ENCODE results near the gene KLHDC8B. TPM values are rescaled to one million over a fixed set of nuclear protein-coding genes. Genes with fewer than 3 reads are reported as not detected.

The KLHDC8B gene
- total RNA-seq, 1 experiment from 2014 or later = 6.8 TPM

GRCh38 chr3:49177073-49177472 is 5.7 kb downstream of the KLHDC8B start:
- TF ChIP-seq POLR2AphosphoS5 (IDR thresholded peaks at IDR 0.05; ENCODE audit: low read depth, low read length) = no peak
- no peak for TF ChIP-seq CTCF (IDR thresholded peaks at IDR 0.05)
- no peak for TF ChIP-seq REST (IDR thresholded peaks at IDR 0.05; ENCODE audit: insufficient read depth in 1 of 2, low read depth in 2 of 2, low read length in 1 of 2)
- no peak for TF ChIP-seq TCF7L2 (IDR thresholded peaks at IDR 0.05; ENCODE audit: low read depth, low read length)
- TF ChIP-seq SIN3A (IDR thresholded peaks at IDR 0.05; ENCODE audit: borderline replicate concordance, insufficient read depth, low read depth, low read length) = no peak
- ChIA-PET CTCF (no interaction called here), POLR2A (no interaction called here)
- peaks cover 2% of the 10 kb centered on the region for H3K4me1 ChIP-seq (ENCODE audit: control insufficient read depth, insufficient read depth, low read length)
- DNase-seq (ENCODE audit: low read depth, low spot score) (no peak), ATAC-seq (peak; percentile 22; the same call in 1 of the 2 replicates)
- BruUV-seq (replicated peaks) = no TSS peak
- in situ Hi-C loops (cut with HindIII; ENCODE audit: low pct_unique_long_range_greater_than_20kb, low sequenced_read_pairs) = no loop called here
- no peak overlapping the region for H3K27ac ChIP-seq (ENCODE audit: low read length)
- intact Hi-C loops (cut with micrococcal nuclease; ENCODE audit: unreplicated experiment) = no loop called here
- no peak overlapping the region for H3K4me3 ChIP-seq (ENCODE audit: low read depth in 2 of 2, low read length in 2 of 2)
- H3K27me3 ChIP-seq (ENCODE audit: control insufficient read depth, insufficient read depth, low read length) = no peaks in the 10 kb centered on the region
- H3K9me3 ChIP-seq (ENCODE audit: control insufficient read depth, insufficient read depth, low read depth, low read length) = no peaks in the 10 kb centered on the region
- H3K36me3 ChIP-seq (ENCODE audit: control insufficient read depth, insufficient read depth, low read length) = no peaks in the 10 kb centered on the region

- in situ Hi-C loops (cut with HindIII; ENCODE audit: low pct_unique_long_range_greater_than_20kb, low sequenced_read_pairs) = no loop called here
- no peaks in the 10 kb centered on the region for H3K27me3 ChIP-seq (ENCODE audit: control insufficient read depth, insufficient read depth, low read length)
These were observed 8.7 kb downstream of the KLHDC8B start for GRCh38 chr3:49180116-49180515.

More at GRCh38 chr3:49180116-49180515, 8.7 kb downstream of the KLHDC8B start:
- ATAC-seq (no peak), DNase-seq (ENCODE audit: low read depth, low spot score) (no peak)
- TF ChIP-seq TCF7L2 (IDR thresholded peaks at IDR 0.05; ENCODE audit: low read depth, low read length) (no peak), REST (IDR thresholded peaks at IDR 0.05; ENCODE audit: insufficient read depth in 1 of 2, low read depth in 2 of 2, low read length in 1 of 2) (no peak), POLR2AphosphoS5 (IDR thresholded peaks at IDR 0.05; ENCODE audit: low read depth, low read length) (no peak), SIN3A (IDR thresholded peaks at IDR 0.05; ENCODE audit: borderline replicate concordance, insufficient read depth, low read depth, low read length) (no peak), CTCF (IDR thresholded peaks at IDR 0.05) (no peak)
- H3K27ac ChIP-seq (ENCODE audit: low read length) = no peak overlapping the region
- H3K4me1 ChIP-seq (ENCODE audit: control insufficient read depth, insufficient read depth, low read length) = no peaks in the 10 kb centered on the region
- intact Hi-C loops (cut with micrococcal nuclease; ENCODE audit: unreplicated experiment) = no loop called here
- ChIA-PET CTCF (interaction anchor here (0.6 kb wide), 1 partner anchor 1141 kb away, joined by 9 read pairs; no protein-coding TSS in a partner anchor), POLR2A (no interaction called here)
- no TSS peak for BruUV-seq (replicated peaks)
- no peak overlapping the region for H3K4me3 ChIP-seq (ENCODE audit: low read depth in 2 of 2, low read length in 2 of 2)
- H3K9me3 ChIP-seq (ENCODE audit: control insufficient read depth, insufficient read depth, low read depth, low read length) = no peaks in the 10 kb centered on the region
- H3K36me3 ChIP-seq (ENCODE audit: control insufficient read depth, insufficient read depth, low read length) = no peaks in the 10 kb centered on the region

Data from Panc1 (cell line).